ENCODE measurements around the gene KCNK4.
"Not testable (repeated sequence)": the region's sequence is repeated elsewhere in the genome, so short reads cannot be mapped to it uniquely, and the experiment has no call there.

Gene KCNK4
- 0 to 0.36 (median 0.04) reads per million in 4 donors for total RNA-seq

GRCh38 chr11:64291262-64291751 is at the start of gene KCNK4:
TSS of gene KCNK4 (plus strand) at chr11:64291302. CDS start at chr11:64293019, 1,717 bp downstream.
- no peak for DNase-seq

DNA sequence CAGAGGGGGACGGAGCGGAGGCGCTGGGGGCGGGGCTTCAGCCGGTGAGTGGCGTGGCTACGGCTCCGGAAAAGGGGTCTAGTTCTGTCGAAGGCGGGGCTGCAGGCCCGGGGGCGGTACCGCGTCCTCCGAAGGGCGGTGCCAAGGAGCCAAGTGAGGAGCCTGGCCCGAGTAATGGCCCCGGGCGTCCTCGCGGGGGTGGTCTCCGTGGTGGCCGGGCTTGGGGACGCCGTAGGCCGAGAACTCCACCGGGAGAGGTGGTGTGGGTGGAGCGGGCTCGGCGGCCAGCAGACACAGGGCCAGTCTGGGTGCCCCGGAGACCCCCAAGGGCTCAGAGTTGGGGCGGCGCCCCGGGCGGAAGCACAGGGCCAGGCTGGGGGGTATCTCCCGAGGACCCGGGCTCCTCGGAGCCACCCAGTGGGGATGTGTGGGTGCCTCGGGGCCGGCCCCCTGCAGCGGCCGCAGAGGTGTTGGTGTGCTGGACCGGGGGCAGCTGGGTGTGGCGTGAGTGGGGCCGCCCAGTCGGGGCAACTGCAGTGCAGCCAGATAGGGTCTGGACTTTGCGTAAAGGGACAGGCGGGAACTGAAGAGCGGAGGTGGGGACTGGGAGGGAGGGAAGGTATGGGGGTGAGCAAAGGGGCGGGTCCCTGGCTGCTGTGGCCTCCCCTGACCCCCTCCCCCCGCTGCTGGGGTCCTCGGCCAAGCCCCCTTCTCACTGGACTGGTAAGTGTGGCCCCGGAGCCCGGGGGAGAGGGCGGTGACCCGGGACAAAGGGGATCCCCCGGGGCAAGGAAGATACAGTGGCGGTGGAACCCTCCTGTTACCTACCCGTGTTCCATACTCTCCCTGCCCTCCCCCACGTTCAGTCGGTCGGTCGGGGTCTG is 49.4 kb upstream of the KCNK4 start:
- peak in 1 of 5 donors; percentile 99 for DNase-seq

DNA sequence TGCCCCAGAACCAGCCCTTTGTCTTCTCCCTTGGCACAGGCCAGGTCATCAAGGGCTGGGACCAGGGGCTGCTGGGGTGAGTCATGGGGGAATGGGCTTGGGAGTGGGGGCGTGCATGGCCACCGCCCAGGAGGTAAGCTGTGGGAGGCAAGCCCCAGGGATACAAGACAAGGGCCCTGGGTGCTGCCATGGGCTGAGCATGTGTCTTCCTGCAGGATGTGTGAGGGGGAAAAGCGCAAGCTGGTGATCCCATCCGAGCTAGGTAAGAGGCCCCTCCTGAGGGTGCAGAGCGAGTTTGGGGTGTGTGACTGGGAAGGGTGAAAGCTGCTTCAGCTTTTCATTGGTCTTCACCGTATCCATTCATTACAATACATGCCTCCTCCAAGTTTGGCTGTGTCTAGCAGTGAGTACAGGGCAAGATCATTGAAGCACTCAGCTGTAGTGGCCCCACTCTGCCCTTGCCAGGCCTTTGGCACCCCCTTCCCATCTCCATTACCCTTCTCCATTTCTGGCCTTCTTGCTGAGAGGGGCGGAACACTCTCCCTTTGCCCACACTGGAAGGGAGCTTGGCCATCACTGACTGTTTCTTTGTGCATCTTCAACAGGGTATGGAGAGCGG is 47.8 kb upstream of the KCNK4 start:
- DNase-seq = no peak

DNA sequence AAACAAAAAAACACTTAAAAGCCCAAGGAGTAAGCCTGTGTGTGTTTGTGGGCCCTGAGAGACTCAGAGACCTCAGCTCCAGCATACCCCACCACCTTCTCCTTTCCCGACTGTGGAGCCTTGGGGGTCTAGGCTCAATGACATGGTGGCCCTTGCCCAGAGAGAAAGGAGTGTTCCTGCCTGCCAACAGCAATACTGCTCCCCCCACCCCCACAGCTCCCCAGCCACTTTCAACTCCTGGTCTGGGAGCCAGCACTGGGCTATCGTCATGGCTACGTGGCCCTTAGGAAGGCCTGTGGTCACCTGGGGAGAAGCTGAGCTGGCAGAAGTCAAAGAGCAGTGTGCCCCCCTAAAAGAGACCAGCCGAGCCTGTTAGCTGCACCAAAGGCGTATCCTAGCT is 47.0 kb upstream of the KCNK4 start:
- DNase-seq = no peak

DNA sequence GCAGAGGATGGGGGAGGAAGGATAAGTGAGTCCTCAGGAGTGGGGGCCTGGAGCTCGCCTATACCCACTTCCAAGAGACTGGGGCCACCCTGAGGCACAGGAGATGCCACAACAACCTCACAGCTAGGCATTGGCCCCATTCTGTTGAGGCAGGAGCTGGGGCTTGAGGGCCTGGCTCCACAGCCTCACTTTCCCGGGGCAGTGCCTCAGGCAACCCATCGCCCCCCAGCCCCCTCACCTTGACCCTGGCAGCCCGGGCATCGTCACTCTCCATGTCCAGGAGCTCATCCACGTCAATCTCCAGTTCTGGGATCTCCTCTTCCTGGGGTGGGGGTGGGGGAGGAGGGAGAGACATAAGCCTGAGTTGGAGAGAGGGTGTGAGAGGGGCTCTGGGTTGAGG is 46.1 kb upstream of the KCNK4 start:
- DNase-seq = no peak

DNA sequence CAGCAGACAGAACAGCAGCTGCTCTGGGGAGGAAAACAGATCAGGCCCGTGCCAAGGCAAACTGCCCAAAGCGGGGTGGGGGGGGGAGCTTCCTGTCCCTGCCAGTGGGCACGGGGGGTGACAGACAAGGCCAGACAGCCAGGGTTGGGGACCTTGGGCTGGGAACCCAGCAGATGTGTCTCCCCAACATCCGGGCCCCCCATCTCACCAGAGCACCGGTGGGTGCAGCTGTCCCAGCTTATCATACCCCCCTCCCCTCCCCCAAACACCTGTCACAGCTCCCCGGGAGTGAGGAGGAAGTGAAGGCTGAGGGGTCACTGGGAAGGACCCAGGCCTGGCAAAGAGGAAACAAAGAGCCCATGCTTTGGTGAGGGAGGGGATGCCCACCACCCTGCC is 45.7 kb upstream of the KCNK4 start:
- DNase-seq = peak in 1 of 5 donors; percentile 30

DNA sequence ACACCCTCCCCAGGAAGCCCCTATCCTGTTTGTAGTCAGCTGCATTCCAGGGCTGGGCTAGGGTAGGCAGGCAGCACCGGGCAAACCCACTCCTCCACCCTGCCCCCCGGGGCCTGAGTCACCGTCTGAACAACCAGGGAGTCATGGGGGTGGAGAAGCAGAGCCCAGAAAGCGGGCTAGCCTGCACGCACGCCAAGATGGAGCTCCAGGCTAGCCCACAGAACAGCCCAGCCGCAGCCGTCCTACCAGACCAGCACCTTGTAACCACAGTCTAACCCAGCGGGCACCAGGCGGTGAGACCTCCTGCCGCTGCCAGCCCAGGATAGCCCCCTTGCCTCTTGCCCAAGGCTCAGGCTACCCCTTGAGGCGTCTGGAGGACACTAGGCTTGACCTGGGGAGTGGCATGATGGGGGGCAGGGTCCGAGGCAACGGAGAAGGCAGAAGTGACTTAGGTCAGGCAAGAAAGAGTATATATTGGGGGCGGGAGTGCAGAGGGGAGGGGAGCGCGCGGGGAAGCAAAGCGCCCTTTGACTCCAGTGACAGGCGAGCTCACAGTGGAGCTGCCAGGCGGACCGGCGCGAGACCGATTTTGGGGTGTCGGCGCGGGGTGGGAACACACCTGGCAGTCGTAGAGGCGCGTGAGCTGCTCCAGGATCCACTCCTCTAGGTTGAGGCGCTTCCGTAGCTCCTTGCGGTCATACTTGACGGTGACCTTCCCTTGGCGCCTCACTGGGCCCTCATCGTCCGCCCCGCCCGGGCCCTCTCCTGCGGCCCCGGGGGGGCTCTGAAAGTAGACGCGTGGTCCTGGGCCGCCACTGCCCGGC is 45.1 kb upstream of the KCNK4 start:
- DNase-seq = peak in 4 of 5 donors; percentile 37 to 67 (median 52)

- DNase-seq = not testable (repeated sequence)
These were observed 44.6 kb upstream of the KCNK4 start for GRCh38 chr11:64246621-64246870.

- peak; percentile 65 to 80 (median 71) for DNase-seq
These were observed 44.0 kb upstream of the KCNK4 start, which contains the start of gene PPP1R14B for GRCh38 chr11:64246871-64247728. TSS of gene PPP1R14B (minus strand) at chr11:64246943. CDS start at chr11:64246673, 270 bp downstream.

- DNase-seq = no peak
These were observed 43.2 kb upstream of the KCNK4 start for GRCh38 chr11:64247729-64248531.

GRCh38 chr11:64248578-64248977 is 42.5 kb upstream of the KCNK4 start:
- no peak for DNase-seq

GRCh38 chr11:64249038-64249437 is 42.1 kb upstream of the KCNK4 start:
- DNase-seq = no peak

DNA sequence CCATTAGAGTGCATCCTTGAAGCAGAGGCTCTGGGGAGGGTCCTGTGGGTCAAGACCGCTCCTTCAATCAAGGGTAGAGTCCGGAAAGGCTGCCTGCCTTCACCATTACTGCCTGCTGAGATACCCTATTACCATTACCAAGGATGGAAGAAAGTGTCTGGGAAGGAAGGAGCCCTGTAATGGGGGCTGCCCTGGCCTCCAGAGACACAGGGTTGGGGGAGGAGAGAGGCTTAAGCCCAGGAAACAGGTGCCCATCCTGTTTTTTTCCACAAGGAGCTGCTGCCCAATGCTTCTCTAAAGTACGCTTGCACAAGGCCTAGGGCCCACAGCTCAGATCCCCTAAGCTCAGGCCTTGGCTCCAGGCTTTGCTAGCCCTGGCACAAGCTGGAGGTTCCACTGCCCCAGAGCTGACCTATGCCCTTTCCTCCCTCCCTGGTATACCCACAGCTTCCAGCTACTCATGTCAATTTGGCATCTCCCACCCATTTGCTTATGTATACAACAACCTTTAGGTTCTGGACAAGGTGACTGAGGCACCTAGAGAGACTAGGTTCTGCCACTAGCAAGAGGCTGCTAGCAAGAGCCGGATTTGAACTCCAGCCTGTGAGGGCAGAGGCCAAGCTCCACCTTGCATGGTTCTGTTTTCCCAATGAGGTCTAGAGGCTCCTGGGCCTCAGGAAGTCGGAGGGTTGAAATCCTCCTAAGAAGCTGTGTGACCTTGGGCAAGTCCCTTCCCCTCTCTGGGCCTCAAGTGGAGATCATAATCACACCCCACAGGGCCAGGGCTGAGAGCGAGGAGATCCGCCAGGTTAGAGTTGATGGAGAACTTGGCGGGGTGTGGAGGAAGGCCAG is 41.3 kb upstream of the KCNK4 start:
- DNase-seq = no peak

DNA sequence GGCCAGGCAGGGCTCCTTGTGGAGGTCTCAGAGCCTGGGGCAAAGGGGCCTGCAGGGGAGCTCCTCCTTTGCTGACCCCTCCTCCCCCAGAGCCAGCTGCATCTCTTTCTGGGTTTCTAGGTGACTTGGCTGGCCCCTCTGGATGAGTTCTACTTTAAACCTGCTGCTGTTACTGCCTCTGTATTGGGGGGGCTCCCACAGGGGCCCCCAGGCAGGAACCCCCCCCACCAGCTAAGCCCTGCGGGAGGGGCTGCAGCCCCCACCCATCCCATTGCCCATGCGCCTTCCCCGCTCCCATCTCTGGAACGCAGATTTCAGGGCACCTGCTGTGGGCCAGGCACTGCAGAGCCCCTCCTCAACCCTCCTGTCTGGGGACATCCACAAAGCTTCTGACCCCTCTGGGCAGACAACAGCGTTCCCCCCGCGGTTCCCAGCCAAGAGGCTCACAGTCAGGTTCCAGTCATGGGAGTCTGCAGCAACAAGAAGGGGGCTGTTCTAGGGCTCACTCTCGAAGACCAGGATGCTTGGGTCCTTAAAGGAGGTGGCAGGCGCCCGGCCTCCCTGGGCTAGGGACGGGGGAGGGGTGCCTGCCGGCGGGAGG is 40.6 kb upstream of the KCNK4 start:
- DNase-seq = no peak

GRCh38 chr11:64251016-64251752 is 39.9 kb upstream of the KCNK4 start, which contains the start of gene PLCB3:
TSS of gene PLCB3 (plus strand) at chr11:64251530. CDS start at chr11:64251650, 120 bp downstream.
- DNase-seq = peak in 4 of 5 donors; percentile 41 to 70 (median 44)

DNA sequence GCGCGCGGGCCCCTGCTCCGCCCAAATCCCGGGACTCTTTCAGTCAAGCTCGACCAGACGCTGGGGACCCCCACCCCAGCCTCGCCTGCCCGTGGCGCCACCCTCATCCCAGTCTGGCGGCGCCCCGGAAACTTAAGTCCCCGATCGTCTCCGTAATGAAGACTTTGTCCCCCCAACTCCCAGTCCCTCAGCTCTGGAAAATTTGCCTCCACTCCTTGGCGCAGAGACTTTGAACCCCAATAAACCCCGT is 39.4 kb upstream of the KCNK4 start:
- no peak for DNase-seq

GRCh38 chr11:64252003-64252872 is 38.9 kb upstream of the KCNK4 start:
- no peak for DNase-seq

GRCh38 chr11:64253043-64253442 is 38.1 kb upstream of the KCNK4 start:
- no peak for DNase-seq

All from T-helper 1 cell (primary cell).